H9 (cell line): ENCODE data around the gene CDC42EP5. TPM values are rescaled to one million over a fixed set of nuclear protein-coding genes. Genes with fewer than 3 reads are reported as not detected.
"Not testable (repeated sequence)": the region's sequence is repeated elsewhere in the genome, so short reads cannot be mapped to it uniquely, and the experiment has no call there.

Experiments
- DNase-seq: peaks from one replicate; pipeline ENCODE4 v3.0.0-alpha.2; 2017
- H2AFZ ChIP-seq: one replicate; pipeline ENCODE4 v1.6.1; 2013; ENCODE audit warnings: mild to moderate bottlenecking, low read length, control low read depth, moderate library complexity
- H2AK5ac ChIP-seq: 2 replicates; pipeline ENCODE4 v1.6.1; 2013; ENCODE audit warnings: low read length, control low read depth, mixed read lengths; ENCODE audit not compliant: insufficient read length
- H2BK120ac ChIP-seq: one replicate; pipeline ENCODE4 v1.6.1; 2013; ENCODE audit warnings: low read depth, mild to moderate bottlenecking, low read length, control low read depth, inconsistent platforms; ENCODE audit not compliant: poor library complexity, severe bottlenecking
- H2BK12ac ChIP-seq: 2 replicates; pipeline ENCODE4 v1.6.1; 2013; ENCODE audit warnings: low read length, control low read depth, mixed read lengths, low read depth; ENCODE audit not compliant: insufficient read length
- H2BK15ac ChIP-seq: 2 replicates; pipeline ENCODE4 v1.6.1; 2013; ENCODE audit warnings: low read depth, low read length, control low read depth
- H2BK20ac ChIP-seq: one replicate; pipeline ENCODE4 v1.6.1; 2013; ENCODE audit warnings: low read depth, mild to moderate bottlenecking, low read length, control low read depth, inconsistent platforms; ENCODE audit not compliant: poor library complexity, severe bottlenecking
- H2BK5ac ChIP-seq: 2 replicates; pipeline ENCODE4 v1.6.1; 2013; ENCODE audit warnings: low read length, control low read depth, mixed read lengths; ENCODE audit not compliant: insufficient read length
- H3K14ac ChIP-seq: 2 replicates; pipeline ENCODE4 v1.6.1; 2013; ENCODE audit warnings: low read length, control low read depth; ENCODE audit not compliant: insufficient read depth
- H3K18ac ChIP-seq: 2 replicates; pipeline ENCODE4 v1.6.1; 2013; ENCODE audit warnings: low read depth, mild to moderate bottlenecking, mixed read lengths, low read length, control low read depth; ENCODE audit not compliant: insufficient read length
- H3K23ac ChIP-seq: 2 replicates; pipeline ENCODE4 v1.6.1; 2013; ENCODE audit warnings: low read length, control low read depth, mixed read lengths, low read depth; ENCODE audit not compliant: insufficient read length
- H3K23me2 ChIP-seq: 2 replicates; pipeline ENCODE4 v1.6.1; 2013; ENCODE audit warnings: low read depth, mild to moderate bottlenecking, mixed read lengths, low read length, control low read depth; ENCODE audit not compliant: insufficient read length, poor library complexity, severe bottlenecking
- H3K27ac ChIP-seq: 2 replicates; pipeline ENCODE4 v1.5.1; 2013; ENCODE audit warnings: low read length, control low read depth, mixed read lengths, low read depth; ENCODE audit not compliant: insufficient read length
- H3K27me3 ChIP-seq: 2 replicates; pipeline ENCODE4 v1.6.1; 2013; ENCODE audit warnings: low read length, control low read depth, inconsistent platforms; ENCODE audit not compliant: insufficient read depth
- H3K4ac ChIP-seq: 2 replicates; pipeline ENCODE4 v1.6.1; 2013; ENCODE audit warnings: low read depth, mild to moderate bottlenecking, control low read depth, inconsistent platforms, low read length, moderate library complexity
- H3K4me1 ChIP-seq: 2 replicates; pipeline ENCODE4 v1.6.1; 2013; ENCODE audit warnings: low read length, control low read depth, inconsistent platforms; ENCODE audit not compliant: insufficient read depth
- H3K4me2 ChIP-seq: 2 replicates; pipeline ENCODE4 v1.6.1; 2013; ENCODE audit warnings: low read length, control low read depth, mixed read lengths; ENCODE audit not compliant: insufficient read length, insufficient read depth
- H3K56ac ChIP-seq: 2 replicates; pipeline ENCODE4 v1.6.1; 2013; ENCODE audit warnings: low read depth, mild to moderate bottlenecking, mixed read lengths, low read length, control low read depth; ENCODE audit not compliant: insufficient read length
- H3K79me1 ChIP-seq: 2 replicates; pipeline ENCODE4 v1.6.1; 2013; ENCODE audit warnings: low read depth, mild to moderate bottlenecking, moderate library complexity, low read length, control low read depth, inconsistent platforms; ENCODE audit not compliant: insufficient read depth, poor library complexity, severe bottlenecking
- H3K79me2 ChIP-seq: 2 replicates; pipeline ENCODE4 v1.6.1; 2013; ENCODE audit warnings: low read length, control low read depth, inconsistent platforms; ENCODE audit not compliant: insufficient read depth
- H3K9ac ChIP-seq: 2 replicates; pipeline ENCODE4 v1.6.1; 2013; ENCODE audit warnings: low read length, control low read depth, mixed read lengths; ENCODE audit not compliant: insufficient read length; ENCODE audit errors: extremely low read depth
- H3K9me3 ChIP-seq: one replicate; pipeline ENCODE4 v1.6.1; 2013; ENCODE audit warnings: low read depth, low read length, inconsistent platforms; ENCODE audit not compliant: control insufficient read depth
- H3T11ph ChIP-seq: one replicate; pipeline ENCODE4 v1.6.1; 2013; ENCODE audit warnings: mild to moderate bottlenecking, low read length, control low read depth, inconsistent platforms
- H4K20me1 ChIP-seq: one replicate; pipeline ENCODE4 v1.6.1; 2013; ENCODE audit not compliant: control insufficient read depth, insufficient read length, insufficient read depth
- H4K5ac ChIP-seq: 2 replicates; pipeline ENCODE4 v1.6.1; 2013; ENCODE audit warnings: low read depth, mild to moderate bottlenecking, mixed read lengths, low read length, control low read depth; ENCODE audit not compliant: insufficient read length
- H4K8ac ChIP-seq: replicated peaks from 2 replicates; pipeline ENCODE4 v1.6.1; 2013; ENCODE audit warnings: low read length, control low read depth, mixed read lengths, low read depth; ENCODE audit not compliant: insufficient read length
- H4K91ac ChIP-seq: 2 replicates; pipeline ENCODE4 v1.6.1; 2013; ENCODE audit warnings: low read depth, mild to moderate bottlenecking, moderate library complexity, mixed read lengths, low read length, control low read depth; ENCODE audit not compliant: insufficient read length
- H3K27ac Mint-ChIP-seq, 3 experiments: 2 replicates in 2 of 3; 3 replicates in 1 of 3; pipeline ENCODE4 v1.8.0; 2020 to 2021; ENCODE audit warnings: mixed read lengths in 3 of 3, mild to moderate bottlenecking in 1 of 3, moderate library complexity in 1 of 3
- H3K27me3 Mint-ChIP-seq: 2 replicates; pipeline ENCODE4 v1.8.0; 2021; ENCODE audit warnings: low read depth, mild to moderate bottlenecking, moderate library complexity, mixed read lengths
- H3K36me3 Mint-ChIP-seq, 3 experiments: 2 replicates in 2 of 3; 3 replicates in 1 of 3; pipeline ENCODE4 v1.8.0; 2020 to 2021; ENCODE audit warnings: low read depth in 3 of 3, mixed read lengths in 3 of 3; ENCODE audit not compliant: insufficient read depth in 1 of 3
- H3K4me1 Mint-ChIP-seq, 2 experiments: 2 replicates each; pipeline ENCODE4 v1.8.0; 2020; ENCODE audit warnings: mixed read lengths in 2 of 2
- H3K4me3 Mint-ChIP-seq, 2 experiments: 2 replicates in 1 of 2; 3 replicates in 1 of 2; pipeline ENCODE4 v1.8.0; 2020 to 2021; ENCODE audit warnings: mild to moderate bottlenecking in 2 of 2, mixed read lengths in 2 of 2, moderate library complexity in 1 of 2
- H3K9me3 Mint-ChIP-seq, 2 experiments: 2 replicates in 1 of 2; 3 replicates in 1 of 2; pipeline ENCODE4 v1.8.0; 2020; ENCODE audit warnings: mild to moderate bottlenecking in 2 of 2, mixed read lengths in 2 of 2, moderate library complexity in 1 of 2
- WGBS: extraction: QIAGEN DNeasy Blood & Tissue Kit; methylation state at CpG from one replicate; pipeline ENCODE4 v1.1.7; 2013; ENCODE audit warnings: missing lambda C conversion rate, low lambda C conversion rate, mixed read lengths; ENCODE audit not compliant: insufficient read length; ENCODE audit errors: extremely low coverage; 5-methylcytosine and 5-hydroxymethylcytosine counted together
- total RNA-seq: library from RNA; stranded (reverse); gene quantifications from 2 replicates; pipeline ENCODE4 v1.2.1, GENCODE V29; 2021
- TF ChIP-seq, protein P1 (sequence below): fragments of 200-600 bp; sonication (generic); conservative IDR thresholded peaks from 3 replicates; pipeline ENCODE4 v1.8.0; 2021; ENCODE audit warnings: antibody characterized with exemption, mild to moderate bottlenecking

The CDC42EP5 gene
- total RNA-seq, 1 experiment from 2014 or later = 1.6 TPM

- Histone ChIP-seq H3K27me3 (no peaks in the 10 kb centered on the region), H2BK120ac (no peak overlapping the region), H3K79me1 (no peaks in the 10 kb centered on the region), H3K14ac (no peak overlapping the region), H3K56ac (no peak overlapping the region), H3K9me3 (peaks cover 41% of the 10 kb centered on the region), H3K23ac (no peak overlapping the region), H2AK5ac (no peak overlapping the region), H3K4me2 (no peak overlapping the region), H4K8ac (no peak overlapping the region), H4K5ac (no peak overlapping the region), H3K23me2 (no peaks in the 10 kb centered on the region), H2BK20ac (no peak overlapping the region), H2BK15ac (no peak overlapping the region), H2BK12ac (no peak overlapping the region), H3K4me1 (no peaks in the 10 kb centered on the region), H2BK5ac (no peak overlapping the region), H3K79me2 (no peaks in the 10 kb centered on the region), H3K18ac (no peak overlapping the region), H3T11ph (no peak overlapping the region), H3K4ac (no peak overlapping the region), H3K27ac (no peak overlapping the region), H3K9ac (no peak overlapping the region), H4K91ac (no peak overlapping the region), H2AFZ (no peak overlapping the region), H4K20me1 (no peaks in the 10 kb centered on the region)
- H3K27me3 Mint-ChIP-seq = peaks cover 3% of the 10 kb centered on the region; the same call in 1 of the 2 replicates
- H3K27ac Mint-ChIP-seq = no peak overlapping the region
- H3K4me3 Mint-ChIP-seq = no peak overlapping the region
- WGBS = no CpG with 5 or more reads among the region's 10 CpGs
- no peaks in the 10 kb centered on the region for H3K4me1 Mint-ChIP-seq
- TF ChIP-seq, protein P1, sequence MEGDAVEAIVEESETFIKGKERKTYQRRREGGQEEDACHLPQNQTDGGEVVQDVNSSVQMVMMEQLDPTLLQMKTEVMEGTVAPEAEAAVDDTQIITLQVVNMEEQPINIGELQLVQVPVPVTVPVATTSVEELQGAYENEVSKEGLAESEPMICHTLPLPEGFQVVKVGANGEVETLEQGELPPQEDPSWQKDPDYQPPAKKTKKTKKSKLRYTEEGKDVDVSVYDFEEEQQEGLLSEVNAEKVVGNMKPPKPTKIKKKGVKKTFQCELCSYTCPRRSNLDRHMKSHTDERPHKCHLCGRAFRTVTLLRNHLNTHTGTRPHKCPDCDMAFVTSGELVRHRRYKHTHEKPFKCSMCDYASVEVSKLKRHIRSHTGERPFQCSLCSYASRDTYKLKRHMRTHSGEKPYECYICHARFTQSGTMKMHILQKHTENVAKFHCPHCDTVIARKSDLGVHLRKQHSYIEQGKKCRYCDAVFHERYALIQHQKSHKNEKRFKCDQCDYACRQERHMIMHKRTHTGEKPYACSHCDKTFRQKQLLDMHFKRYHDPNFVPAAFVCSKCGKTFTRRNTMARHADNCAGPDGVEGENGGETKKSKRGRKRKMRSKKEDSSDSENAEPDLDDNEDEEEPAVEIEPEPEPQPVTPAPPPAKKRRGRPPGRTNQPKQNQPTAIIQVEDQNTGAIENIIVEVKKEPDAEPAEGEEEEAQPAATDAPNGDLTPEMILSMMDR = no peak
- no peak for DNase-seq
- H3K36me3 Mint-ChIP-seq = peaks cover 8 to 10% (median 8%) of the 10 kb centered on the region in 3 experiments; a peak in 6 of 7 replicates
- peaks cover 87 to 96% of the 10 kb centered on the region in 2 experiments for H3K9me3 Mint-ChIP-seq
These were observed 21.0 kb upstream of the CDC42EP5 start for GRCh38 chr19:54493967-54494585.

DNA sequence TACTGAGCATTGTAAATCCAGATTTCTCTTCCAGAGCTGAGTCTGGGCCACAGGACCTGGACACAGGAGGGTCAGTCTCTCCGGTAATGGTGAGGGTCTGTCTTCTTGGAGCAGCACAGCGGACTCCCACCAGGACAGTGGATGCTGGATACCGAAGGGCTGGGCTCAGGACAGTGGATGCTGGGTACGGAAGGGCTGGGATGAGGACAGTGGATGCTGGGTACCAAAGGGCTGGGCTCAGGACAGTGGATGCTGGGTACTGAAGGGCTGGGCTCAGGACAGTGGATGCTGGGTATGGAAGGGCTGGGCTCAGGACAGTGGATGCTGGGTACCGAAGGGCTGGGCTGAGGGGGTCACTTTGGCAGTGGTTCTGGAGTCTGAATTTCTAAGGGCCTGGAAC lies 20.0 kb upstream of the CDC42EP5 start:
- DNase-seq, H3K14ac ChIP-seq, H4K8ac ChIP-seq, H3K23me2 ChIP-seq, H3K4me3 Mint-ChIP-seq, H3K27ac Mint-ChIP-seq, H2AK5ac ChIP-seq, H2BK20ac ChIP-seq, H3K36me3 Mint-ChIP-seq, H3T11ph ChIP-seq, H3K4me2 ChIP-seq, H3K18ac ChIP-seq, H2BK120ac ChIP-seq, H4K20me1 ChIP-seq, H3K27me3 Mint-ChIP-seq, H3K4me1 Mint-ChIP-seq, H3K27ac ChIP-seq, H3K23ac ChIP-seq, H2AFZ ChIP-seq, H3K9ac ChIP-seq, H2BK12ac ChIP-seq, H4K5ac ChIP-seq, H3K27me3 ChIP-seq, H4K91ac ChIP-seq, H3K56ac ChIP-seq, H3K79me2 ChIP-seq, H3K79me1 ChIP-seq, H3K4me1 ChIP-seq, H3K4ac ChIP-seq, H2BK15ac ChIP-seq, H2BK5ac ChIP-seq: not testable (repeated sequence)
- no CpG with 5 or more reads among the region's 5 CpGs for WGBS
- peaks cover 42% of the 10 kb centered on the region for H3K9me3 ChIP-seq
- H3K9me3 Mint-ChIP-seq = peaks cover 78 to 96% of the 10 kb centered on the region in 2 experiments
